ENCODE results near the gene NRN1. TPM values are rescaled to one million over a fixed set of nuclear protein-coding genes. Genes with fewer than 3 reads are reported as not detected.

The NRN1 gene
- total and polyA plus RNA-seq, 10 of the 15 experiments (the other 5 are each of a cell fraction or from before 2014, with no cell fraction given): 0.13 to 22.6 (median 0.23) TPM; not detected in 1

DNA sequence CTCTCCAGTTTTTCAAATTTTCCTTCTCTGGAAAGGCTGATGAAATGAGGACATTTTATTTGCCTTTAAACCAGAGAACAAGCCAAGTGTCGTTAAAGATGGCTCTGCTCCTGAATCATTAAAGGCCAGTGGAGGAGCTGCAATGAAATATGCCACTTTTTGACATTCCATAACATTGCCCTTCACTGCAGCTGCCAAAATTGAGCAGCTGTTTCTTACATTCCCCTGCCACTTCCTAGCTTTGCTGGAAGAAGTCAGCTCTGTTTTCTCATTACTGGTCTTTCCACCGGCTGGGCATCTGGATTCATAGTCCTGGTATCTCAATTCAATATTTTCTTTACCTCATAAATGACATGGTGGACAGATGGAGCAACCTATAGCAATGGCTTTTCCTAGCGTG lies 45.5 kb upstream of the NRN1 start:
- DNase-seq (ENCODE audit: low read depth, low spot score) (no peak), FAIRE-seq (no peak), ATAC-seq (no peak)
- Histone ChIP-seq H3K4me2 (ENCODE audit: control insufficient read depth, insufficient read depth) (no peak overlapping the region), H3K27ac (ENCODE audit: control insufficient read depth, insufficient read depth) (no peak overlapping the region), H3K4me3 (no peak overlapping the region), H3K27me3 (replicated peaks in 1 of 2; ENCODE audit: control insufficient read depth in 2 of 2, insufficient read depth in 2 of 2, low read length in 1 of 2) (peaks cover 0 to 4% of the 10 kb centered on the region in 2 experiments; a peak in 2 of 4 replicates), H3K4me1 (ENCODE audit: control insufficient read depth, insufficient read depth, low read length) (no peaks in the 10 kb centered on the region), H2AFZ (ENCODE audit: control insufficient read depth, low read depth, low read length) (no peak overlapping the region), H3K9ac (ENCODE audit: control insufficient read depth, insufficient read depth, low read length) (no peak overlapping the region), H3K36me3 (ENCODE audit: control insufficient read depth in 2 of 2, insufficient read depth in 2 of 2, low read length in 1 of 2) (no peaks in the 10 kb centered on the region), H3K79me2 (ENCODE audit: control insufficient read depth, insufficient read depth, low read length) (no peaks in the 10 kb centered on the region), H4K20me1 (ENCODE audit: control insufficient read depth, insufficient read depth) (no peaks in the 10 kb centered on the region), H3K9me3 (replicated peaks; ENCODE audit: control insufficient read depth, insufficient read depth, low read length) (peaks cover 2% of the 10 kb centered on the region; the same call in 2 of the 3 replicates)
- POLR2A ChIA-PET: no interaction called here
- in situ Hi-C loops (cut with MboI): no loop called here
- no TSS peak for BruUV-seq (replicated peaks)
- WGBS (ENCODE audit: insufficient coverage, insufficient replicate concordance, low lambda C conversion rate, missing lambda C conversion rate): 13% methylated on average over 3 of the region's 3 CpGs
- CTCF ChIA-PET: interaction anchor here (0.9 to 1.1 kb wide), 2 partner anchors 495 to 502 kb away, joined by 3 read pairs; no protein-coding TSS in a partner anchor
- intact Hi-C loops (cut with micrococcal nuclease; ENCODE audit: unreplicated experiment): no loop called here
- TF ChIP-seq BRCA1 (IDR thresholded peaks at IDR 0.05; ENCODE audit: low read depth, low read length): no peak
- TF ChIP-seq GATAD2B (conservative IDR thresholded peaks at IDR 0.05; ENCODE audit: low read depth): no peak
- no peak for TF ChIP-seq KLF5 (IDR thresholded peaks at IDR 0.05; ENCODE audit: partially characterized antibody)
- TF ChIP-seq EP300 (IDR thresholded peaks at IDR 0.05; ENCODE audit: borderline replicate concordance in 1 of 2, control insufficient read depth in 1 of 2, low read depth in 2 of 2, low read length in 2 of 2): no peak
- TF ChIP-seq PML (IDR thresholded peaks at IDR 0.05; ENCODE audit: low read length): no peak
- TF ChIP-seq PAX8 (IDR thresholded peaks at IDR 0.05): no peak
- no peak for TF ChIP-seq ZNF24 (IDR thresholded peaks at IDR 0.05)
- TF ChIP-seq, protein P1, sequence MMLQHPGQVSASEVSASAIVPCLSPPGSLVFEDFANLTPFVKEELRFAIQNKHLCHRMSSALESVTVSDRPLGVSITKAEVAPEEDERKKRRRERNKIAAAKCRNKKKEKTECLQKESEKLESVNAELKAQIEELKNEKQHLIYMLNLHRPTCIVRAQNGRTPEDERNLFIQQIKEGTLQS (IDR thresholded peaks at IDR 0.05; ENCODE audit: borderline replicate concordance, extremely low read depth, low read depth, low read length): no peak
- TF ChIP-seq ATF7 (IDR thresholded peaks at IDR 0.05; ENCODE audit: low read depth): no peak
- TF ChIP-seq NR2C1 (IDR thresholded peaks at IDR 0.05): no peak
- TF ChIP-seq, protein P2, sequence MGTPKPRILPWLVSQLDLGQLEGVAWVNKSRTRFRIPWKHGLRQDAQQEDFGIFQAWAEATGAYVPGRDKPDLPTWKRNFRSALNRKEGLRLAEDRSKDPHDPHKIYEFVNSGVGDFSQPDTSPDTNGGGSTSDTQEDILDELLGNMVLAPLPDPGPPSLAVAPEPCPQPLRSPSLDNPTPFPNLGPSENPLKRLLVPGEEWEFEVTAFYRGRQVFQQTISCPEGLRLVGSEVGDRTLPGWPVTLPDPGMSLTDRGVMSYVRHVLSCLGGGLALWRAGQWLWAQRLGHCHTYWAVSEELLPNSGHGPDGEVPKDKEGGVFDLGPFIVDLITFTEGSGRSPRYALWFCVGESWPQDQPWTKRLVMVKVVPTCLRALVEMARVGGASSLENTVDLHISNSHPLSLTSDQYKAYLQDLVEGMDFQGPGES (IDR thresholded peaks at IDR 0.05): no peak
- no peak for TF ChIP-seq POU2F2 (IDR thresholded peaks at IDR 0.05; ENCODE audit: borderline replicate concordance, low read depth, low read length)
- SMC1A ChIA-PET (ENCODE audit: uncharacterized antibody, unreplicated experiment): no interaction called here
- RAD21 ChIA-PET (ENCODE audit: unreplicated experiment): interaction anchor here (0.6 kb wide), 1 partner anchor 901 kb away, joined by 3 read pairs; no protein-coding TSS in a partner anchor
